Measurements from ENCODE around the gene STAC3.

The STAC3 gene

DNA sequence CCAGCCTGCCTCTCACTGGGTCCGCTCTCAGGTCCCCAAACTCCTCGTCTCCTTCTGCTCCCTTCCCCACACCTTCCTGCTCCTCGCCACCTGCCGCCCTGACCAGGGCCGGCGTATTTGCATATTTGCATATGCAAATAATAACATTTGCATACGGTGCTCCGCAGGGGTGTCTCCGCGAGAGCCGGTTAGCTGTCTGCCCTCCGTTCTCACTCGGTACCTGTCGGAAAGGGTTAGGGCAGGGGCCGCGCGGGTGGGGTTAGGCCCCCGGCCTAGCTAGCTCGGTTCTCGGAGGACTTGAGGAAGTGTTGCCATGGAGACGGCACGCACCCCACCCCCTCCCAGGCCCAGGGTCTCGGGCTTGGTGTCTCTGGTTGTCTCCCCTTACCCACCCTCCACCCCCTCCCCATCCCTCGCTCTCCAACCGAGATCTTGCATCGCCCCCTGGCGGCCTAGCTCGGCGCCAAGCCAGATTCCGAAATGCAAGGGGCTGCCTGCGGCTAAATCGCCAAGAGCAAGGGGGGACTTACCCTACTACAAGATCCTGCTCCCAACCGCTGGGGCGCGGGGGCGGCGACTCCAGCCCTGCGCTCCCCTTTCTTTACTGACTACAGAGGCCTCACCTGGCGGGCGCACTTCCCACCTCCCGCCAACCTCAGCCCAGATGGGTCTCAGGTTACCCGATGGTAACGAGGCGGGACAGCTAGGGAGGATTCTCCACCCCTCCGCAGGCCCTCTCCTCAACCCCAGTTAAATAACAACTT, 8.1 kb downstream of the STAC3 start:
- DNase-seq (ENCODE audit: low spot score) = peak; percentile 74
- in situ Hi-C loops (cut with MboI; ENCODE audit: low pct_unique_long_range_greater_than_20kb, low sequenced_read_pairs, unreplicated experiment) = no loop called here
- TF ChIP-seq, protein P1, sequence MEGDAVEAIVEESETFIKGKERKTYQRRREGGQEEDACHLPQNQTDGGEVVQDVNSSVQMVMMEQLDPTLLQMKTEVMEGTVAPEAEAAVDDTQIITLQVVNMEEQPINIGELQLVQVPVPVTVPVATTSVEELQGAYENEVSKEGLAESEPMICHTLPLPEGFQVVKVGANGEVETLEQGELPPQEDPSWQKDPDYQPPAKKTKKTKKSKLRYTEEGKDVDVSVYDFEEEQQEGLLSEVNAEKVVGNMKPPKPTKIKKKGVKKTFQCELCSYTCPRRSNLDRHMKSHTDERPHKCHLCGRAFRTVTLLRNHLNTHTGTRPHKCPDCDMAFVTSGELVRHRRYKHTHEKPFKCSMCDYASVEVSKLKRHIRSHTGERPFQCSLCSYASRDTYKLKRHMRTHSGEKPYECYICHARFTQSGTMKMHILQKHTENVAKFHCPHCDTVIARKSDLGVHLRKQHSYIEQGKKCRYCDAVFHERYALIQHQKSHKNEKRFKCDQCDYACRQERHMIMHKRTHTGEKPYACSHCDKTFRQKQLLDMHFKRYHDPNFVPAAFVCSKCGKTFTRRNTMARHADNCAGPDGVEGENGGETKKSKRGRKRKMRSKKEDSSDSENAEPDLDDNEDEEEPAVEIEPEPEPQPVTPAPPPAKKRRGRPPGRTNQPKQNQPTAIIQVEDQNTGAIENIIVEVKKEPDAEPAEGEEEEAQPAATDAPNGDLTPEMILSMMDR (IDR thresholded peaks at IDR 0.05; ENCODE audit: extremely low read depth, insufficient read depth, missing control alignments) = peak; percentile 86

DNA sequence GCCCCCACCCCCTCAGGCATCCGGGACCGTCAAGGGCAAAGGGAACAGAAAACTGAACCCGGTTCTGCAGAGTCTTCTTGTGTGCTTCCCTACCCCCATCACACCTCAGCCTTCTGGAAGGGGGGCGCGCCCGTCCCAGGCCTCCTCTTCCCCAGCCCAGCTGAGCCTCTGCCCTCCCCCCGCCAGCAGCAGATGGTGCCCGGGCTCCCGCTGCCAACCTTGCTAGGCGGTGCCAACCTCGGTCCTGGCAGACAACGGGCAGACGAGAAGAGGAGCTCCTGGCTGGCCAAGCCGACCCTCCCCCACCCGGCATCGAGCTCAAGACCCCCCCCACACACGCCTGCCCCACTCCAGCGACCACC, 8.7 kb downstream of the STAC3 start:
- DNase-seq (ENCODE audit: low spot score) = no peak
- TF ChIP-seq, protein P1 (IDR thresholded peaks at IDR 0.05; ENCODE audit: extremely low read depth, insufficient read depth, missing control alignments) = no peak
- in situ Hi-C loops (cut with MboI; ENCODE audit: low pct_unique_long_range_greater_than_20kb, low sequenced_read_pairs, unreplicated experiment) = no loop called here

DNA sequence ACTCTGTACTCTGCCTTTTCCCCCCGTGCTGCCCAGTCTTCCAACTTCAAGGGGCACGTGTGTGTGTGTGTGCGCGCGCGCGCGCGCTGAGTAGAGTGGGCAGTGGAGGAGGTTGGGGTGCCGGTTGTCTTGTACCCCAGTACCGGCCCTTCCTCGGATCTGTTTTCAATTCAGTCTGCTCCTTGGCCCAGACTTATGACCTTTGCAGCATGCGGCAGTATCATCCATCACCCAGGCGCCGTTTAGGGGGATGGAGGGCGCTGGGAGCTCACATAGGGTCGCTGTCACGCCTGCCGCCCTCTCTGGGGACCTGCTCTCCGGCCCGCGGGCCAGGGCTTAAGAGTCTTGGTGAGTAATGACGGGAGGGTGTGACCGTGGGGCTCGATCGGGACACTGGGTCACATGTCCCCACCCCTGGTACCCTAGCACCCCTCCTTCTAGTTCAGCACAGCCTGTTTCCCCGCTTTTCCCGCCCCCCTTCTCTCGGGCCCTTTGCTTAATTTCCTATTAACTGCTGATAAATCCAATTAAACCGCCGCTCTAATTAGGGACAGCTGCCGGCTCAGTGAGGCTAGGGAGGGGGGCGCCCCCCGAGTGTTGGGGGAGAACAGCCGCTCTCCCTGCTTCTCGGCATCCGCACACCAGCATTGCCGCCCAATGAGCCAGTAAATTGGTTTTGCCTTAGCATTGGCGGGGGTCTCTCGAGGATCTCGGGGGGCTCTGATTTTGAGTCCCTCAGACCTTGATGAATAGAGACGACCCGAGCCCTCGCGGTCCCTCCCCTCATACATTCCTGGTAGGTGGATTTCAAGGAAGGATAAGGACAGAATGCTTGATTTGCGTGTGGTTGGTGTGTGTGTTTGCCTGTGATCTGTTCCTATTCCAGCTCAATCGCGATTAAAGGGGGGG, 9.3 kb downstream of the STAC3 start:
- in situ Hi-C loops (cut with MboI; ENCODE audit: low pct_unique_long_range_greater_than_20kb, low sequenced_read_pairs, unreplicated experiment) = no loop called here
- DNase-seq (ENCODE audit: low spot score) = no peak
- TF ChIP-seq, protein P1 (IDR thresholded peaks at IDR 0.05; ENCODE audit: extremely low read depth, insufficient read depth, missing control alignments) = no peak

DNA sequence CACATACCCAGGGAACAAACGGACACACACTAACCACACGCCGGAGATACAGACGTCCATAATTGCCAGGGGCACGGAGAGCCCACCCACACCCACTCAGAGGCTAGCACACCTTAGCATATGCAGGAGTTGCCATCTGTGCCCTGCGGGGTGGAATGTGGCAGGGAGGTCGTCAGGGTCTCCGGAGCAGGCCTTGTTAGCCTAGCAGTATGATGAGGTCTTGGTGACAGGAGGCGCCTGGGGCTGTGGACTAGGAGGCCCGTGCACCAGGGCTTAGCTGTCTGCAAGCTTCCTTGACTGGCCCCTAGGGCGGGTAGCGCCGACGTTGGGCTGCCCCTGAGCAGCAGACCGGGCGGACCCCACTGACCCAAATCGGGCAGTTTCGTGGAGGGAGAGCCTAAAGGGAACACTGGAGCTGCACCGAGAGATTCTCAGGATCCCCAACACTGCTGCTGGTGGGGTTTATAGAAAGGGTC, 10.0 kb downstream of the STAC3 start:
- DNase-seq (ENCODE audit: low spot score) = no peak
- in situ Hi-C loops (cut with MboI; ENCODE audit: low pct_unique_long_range_greater_than_20kb, low sequenced_read_pairs, unreplicated experiment) = no loop called here
- TF ChIP-seq, protein P1 (IDR thresholded peaks at IDR 0.05; ENCODE audit: extremely low read depth, insufficient read depth, missing control alignments) = no peak

DNA sequence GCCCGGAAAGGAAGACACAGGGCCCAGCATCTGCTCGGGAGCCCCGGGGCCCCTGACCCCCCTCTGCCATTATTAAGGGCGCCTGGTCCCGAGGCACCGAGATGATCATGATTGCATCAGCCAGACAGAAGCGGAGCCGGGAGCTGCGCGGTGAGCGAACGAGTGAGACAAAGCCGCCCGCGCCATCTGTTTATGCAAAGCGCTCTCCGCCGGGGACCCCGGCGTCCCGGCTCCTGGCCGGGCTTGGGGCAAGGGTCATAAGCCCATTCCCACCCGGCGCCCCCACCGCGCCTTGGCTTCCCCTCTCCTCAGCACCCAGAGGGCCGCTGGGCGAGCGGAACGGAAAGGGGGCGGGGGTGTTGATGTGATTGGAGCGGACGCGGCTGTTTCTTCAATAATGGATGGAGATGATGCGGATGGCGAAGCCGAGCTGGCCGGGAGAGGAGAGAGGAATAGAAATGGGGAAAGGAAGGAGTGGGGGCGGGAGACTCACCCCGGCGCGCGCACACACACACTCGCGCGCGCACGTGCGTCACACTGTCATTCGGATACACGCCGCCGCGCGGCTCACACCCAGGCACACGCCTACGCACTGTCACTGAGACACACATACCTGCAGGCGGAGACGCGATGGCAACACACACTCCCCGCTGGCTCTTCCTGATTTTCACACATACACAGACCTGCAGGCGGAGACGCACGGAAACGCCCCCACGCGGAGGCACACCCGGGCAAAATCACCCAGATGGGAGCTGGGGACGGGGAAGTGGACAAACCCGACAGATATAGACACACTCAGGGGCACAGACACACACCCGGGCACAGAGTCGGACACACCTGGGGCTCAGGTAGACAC, 10.7 kb downstream of the STAC3 start:
- TF ChIP-seq, protein P1 (IDR thresholded peaks at IDR 0.05; ENCODE audit: extremely low read depth, insufficient read depth, missing control alignments) = no peak
- in situ Hi-C loops (cut with MboI; ENCODE audit: low pct_unique_long_range_greater_than_20kb, low sequenced_read_pairs, unreplicated experiment) = no loop called here
- peak; percentile 66 for DNase-seq (ENCODE audit: low spot score)

DNA sequence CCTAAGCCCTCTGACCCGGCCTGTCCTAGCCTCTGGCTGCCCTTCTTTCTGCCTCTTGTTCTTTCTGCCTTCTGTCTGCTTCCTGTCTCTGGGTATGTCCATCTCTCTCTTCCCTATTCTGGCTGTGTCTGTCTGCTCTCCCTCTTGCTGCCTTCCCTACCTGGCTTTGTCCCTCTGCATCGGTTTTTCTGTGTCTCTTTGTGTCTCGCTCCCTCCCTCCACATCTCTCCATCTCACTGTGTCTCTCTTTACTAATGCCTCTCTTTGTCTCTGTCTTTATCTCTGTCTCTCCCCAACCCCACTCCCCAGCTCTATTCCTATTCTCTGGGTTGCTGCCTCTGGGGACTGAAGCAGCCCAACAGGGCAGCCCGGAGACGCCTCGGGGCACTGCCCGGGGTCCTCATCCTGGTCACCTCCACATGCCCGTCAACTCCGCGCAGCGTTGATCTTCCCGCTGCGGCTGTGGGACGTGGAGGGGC, 11.4 kb downstream of the STAC3 start:
- no peak for DNase-seq (ENCODE audit: low spot score)
- in situ Hi-C loops (cut with MboI; ENCODE audit: low pct_unique_long_range_greater_than_20kb, low sequenced_read_pairs, unreplicated experiment) = no loop called here
- TF ChIP-seq, protein P1 (IDR thresholded peaks at IDR 0.05; ENCODE audit: extremely low read depth, insufficient read depth, missing control alignments) = no peak
